ENCODE data around the gene PRDM16. TPM values are rescaled to one million over a fixed set of nuclear protein-coding genes. Genes with fewer than 3 reads are reported as not detected.

PRDM16 gene
- total RNA-seq, 1 experiment from 2014 or later = not detected

- DNase-seq (ENCODE audit: low read depth) = no peak
These were observed 414.9 kb downstream of the PRDM16 start for GRCh38 chr1:3483801-3484444.

- DNase-seq (ENCODE audit: low read depth) = no peak
These were observed 416.0 kb downstream of the PRDM16 start for GRCh38 chr1:3485016-3485415.

Other genes starting within 250 kb of the PRDM16 start
- not detected in 2 replicates for gene ACTRT2, start 47.7 kb upstream of the PRDM16 start, total RNA-seq (2014; rRNA removed; shearing (Covaris generic))